ENCODE results near the gene HCN2. TPM values are rescaled to one million over a fixed set of nuclear protein-coding genes. Genes with fewer than 3 reads are reported as not detected.
"Not testable (repeated sequence)": the region's sequence is repeated elsewhere in the genome, so short reads cannot be mapped to it uniquely, and the experiment has no call there.

HCN2 gene
- polyA plus RNA-seq, 2 donors: 0.65 to 1.4 TPM

DNA sequence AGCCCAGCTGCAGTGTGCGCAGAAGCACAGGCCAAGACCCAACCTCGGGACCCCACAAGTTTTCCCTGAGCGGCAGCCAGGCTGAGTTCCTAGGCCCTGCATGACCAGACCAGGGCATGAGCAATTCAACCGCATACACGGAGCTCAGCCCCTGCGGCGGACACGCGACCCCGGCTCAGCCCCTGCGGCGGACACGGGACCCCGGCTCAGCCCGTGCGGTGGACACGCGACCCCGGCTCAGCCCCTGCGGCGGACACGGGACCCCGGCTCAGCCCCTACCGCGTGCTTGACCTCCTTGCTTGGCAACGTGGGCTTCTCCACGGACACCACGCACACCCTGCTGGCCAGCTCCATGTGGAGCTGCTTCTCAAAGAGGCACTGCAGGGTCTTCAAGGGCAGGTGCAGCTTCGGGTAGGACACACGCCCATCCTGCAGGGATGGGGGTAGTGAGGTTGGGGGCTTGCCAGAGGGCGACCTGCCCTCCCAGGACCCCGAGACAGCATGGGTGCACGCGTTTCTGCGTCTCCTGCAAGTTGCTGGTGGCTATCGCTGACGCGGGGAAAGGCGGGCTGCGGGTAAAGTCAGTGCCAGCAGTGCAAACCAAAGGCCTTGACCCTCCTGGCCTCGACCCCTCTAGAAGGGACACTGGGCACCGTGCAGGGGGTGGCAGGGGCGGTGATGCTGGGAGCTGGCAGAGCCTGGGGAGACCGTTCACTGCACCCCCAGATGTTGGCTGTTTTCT lies 33.7 kb downstream of the HCN2 start:
- Histone ChIP-seq H3K4me3 (ENCODE audit: low read depth in 1 of 2, low read length in 2 of 2) (no peak overlapping the region), H3K27me3 (ENCODE audit: control insufficient read depth in 1 of 2, insufficient read depth in 2 of 2, low read length in 2 of 2) (no peaks in the 10 kb centered on the region), H3K4me1 (ENCODE audit: control insufficient read depth in 2 of 2, insufficient read depth in 2 of 2, low read length in 1 of 2) (no peaks in the 10 kb centered on the region), H3K9me3 (ENCODE audit: control insufficient read depth in 2 of 2, insufficient read depth in 1 of 2, low read depth in 1 of 2, low read length in 1 of 2) (no peaks in the 10 kb centered on the region), H3K36me3 (ENCODE audit: control insufficient read depth in 2 of 2, insufficient read depth in 2 of 2, low read length in 1 of 2) (peaks cover 0 to 67% of the 10 kb centered on the region in 2 donors), H3K27ac (ENCODE audit: low read depth in 2 of 2, low read length in 1 of 2) (no peak overlapping the region)
- 92 to 95% methylated on average over 44 of the region's 44 CpGs for WGBS, 2 donors

DNA sequence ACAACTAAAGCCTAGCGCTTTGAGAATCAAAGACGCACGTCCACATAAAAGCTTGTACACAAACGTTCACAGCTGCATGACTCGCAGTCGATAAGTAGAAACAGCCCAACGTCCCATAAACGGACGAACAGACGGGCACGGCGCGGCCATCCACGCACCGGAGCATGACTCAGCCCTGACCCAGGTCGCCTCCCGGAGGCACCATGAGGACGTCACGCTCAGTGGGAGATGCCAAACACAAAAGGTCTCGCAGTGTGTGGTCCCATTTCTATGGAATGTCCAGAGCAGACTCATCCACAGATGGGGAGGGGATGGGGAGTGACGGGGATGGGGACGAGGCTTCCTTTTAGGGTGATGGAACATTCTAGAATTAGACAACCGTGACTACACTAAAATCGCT lies 34.3 kb downstream of the HCN2 start:
- Histone ChIP-seq H3K27ac (ENCODE audit: low read depth in 2 of 2, low read length in 1 of 2) (no peak overlapping the region), H3K36me3 (ENCODE audit: control insufficient read depth in 2 of 2, insufficient read depth in 2 of 2, low read length in 1 of 2) (peaks cover 0 to 63% of the 10 kb centered on the region in 2 donors), H3K9me3 (ENCODE audit: control insufficient read depth in 2 of 2, insufficient read depth in 1 of 2, low read depth in 1 of 2, low read length in 1 of 2) (no peaks in the 10 kb centered on the region), H3K4me3 (ENCODE audit: low read depth in 1 of 2, low read length in 2 of 2) (no peak overlapping the region), H3K4me1 (ENCODE audit: control insufficient read depth in 2 of 2, insufficient read depth in 2 of 2, low read length in 1 of 2) (no peaks in the 10 kb centered on the region), H3K27me3 (ENCODE audit: control insufficient read depth in 1 of 2, insufficient read depth in 2 of 2, low read length in 2 of 2) (no peaks in the 10 kb centered on the region)
- 75 to 83% methylated on average over 24 of the region's 24 CpGs for WGBS, 2 donors

GRCh38 chr19:624433-625109 lies 34.9 kb downstream of the HCN2 start:
- H3K9me3 ChIP-seq (ENCODE audit: control insufficient read depth in 2 of 2, insufficient read depth in 1 of 2, low read depth in 1 of 2, low read length in 1 of 2): no peaks in the 10 kb centered on the region
- H3K4me3 ChIP-seq (ENCODE audit: low read depth in 1 of 2, low read length in 2 of 2): no peak overlapping the region
- H3K36me3 ChIP-seq (ENCODE audit: control insufficient read depth in 2 of 2, insufficient read depth in 2 of 2, low read length in 1 of 2): peaks cover 0 to 62% of the 10 kb centered on the region in 2 donors
- WGBS, 2 donors: 94 to 96% methylated on average over 22 to 24 of the region's 24 CpGs
- H3K27me3 ChIP-seq (ENCODE audit: control insufficient read depth in 1 of 2, insufficient read depth in 2 of 2, low read length in 2 of 2): no peaks in the 10 kb centered on the region
- no peaks in the 10 kb centered on the region for H3K4me1 ChIP-seq (ENCODE audit: control insufficient read depth in 2 of 2, insufficient read depth in 2 of 2, low read length in 1 of 2)
- H3K27ac ChIP-seq (ENCODE audit: low read depth in 2 of 2, low read length in 1 of 2): no peak overlapping the region

- peaks cover 0 to 63% of the 10 kb centered on the region in 2 donors for H3K36me3 ChIP-seq (ENCODE audit: control insufficient read depth in 2 of 2, insufficient read depth in 2 of 2, low read length in 1 of 2)
- no peak overlapping the region for H3K27ac ChIP-seq (ENCODE audit: low read depth in 2 of 2, low read length in 1 of 2)
- no peaks in the 10 kb centered on the region for H3K27me3 ChIP-seq (ENCODE audit: control insufficient read depth in 1 of 2, insufficient read depth in 2 of 2, low read length in 2 of 2)
- no peaks in the 10 kb centered on the region for H3K9me3 ChIP-seq (ENCODE audit: control insufficient read depth in 2 of 2, insufficient read depth in 1 of 2, low read depth in 1 of 2, low read length in 1 of 2)
- H3K4me3 ChIP-seq (ENCODE audit: low read depth in 1 of 2, low read length in 2 of 2): no peak overlapping the region
- no peaks in the 10 kb centered on the region for H3K4me1 ChIP-seq (ENCODE audit: control insufficient read depth in 2 of 2, insufficient read depth in 2 of 2, low read length in 1 of 2)
- 88 to 92% methylated on average over 5 of the region's 5 CpGs for WGBS, 2 donors
These were observed 35.6 kb downstream of the HCN2 start for GRCh38 chr19:625257-625656.

DNA sequence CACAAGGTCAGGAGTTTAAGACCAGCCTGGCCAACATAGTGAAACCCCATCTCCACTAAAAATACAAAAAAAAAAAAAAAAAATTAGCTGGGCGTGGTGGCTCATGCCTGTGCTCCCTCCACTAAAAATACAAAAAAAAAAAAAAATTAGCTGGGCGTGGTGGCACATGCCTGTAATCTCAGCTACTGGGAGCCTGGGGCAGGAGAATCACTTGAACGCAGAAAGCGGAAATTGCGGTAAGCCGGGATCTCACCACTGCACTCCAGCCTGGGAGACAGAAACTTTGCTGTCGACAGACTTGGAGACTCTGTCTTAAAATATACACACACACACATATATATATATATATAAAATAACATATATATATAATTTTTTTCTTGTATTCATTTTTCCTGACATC lies 36.9 kb downstream of the HCN2 start:
- not testable (repeated sequence) for H3K9me3 ChIP-seq (ENCODE audit: control insufficient read depth in 2 of 2, insufficient read depth in 1 of 2, low read depth in 1 of 2, low read length in 1 of 2); H3K27me3 ChIP-seq (ENCODE audit: control insufficient read depth in 1 of 2, insufficient read depth in 2 of 2, low read length in 2 of 2); H3K27ac ChIP-seq (ENCODE audit: low read depth in 2 of 2, low read length in 1 of 2); H3K4me1 ChIP-seq (ENCODE audit: control insufficient read depth in 2 of 2, insufficient read depth in 2 of 2, low read length in 1 of 2); H3K4me3 ChIP-seq (ENCODE audit: low read depth in 1 of 2, low read length in 2 of 2)
- H3K36me3 ChIP-seq (ENCODE audit: control insufficient read depth in 2 of 2, insufficient read depth in 2 of 2, low read length in 1 of 2): peaks cover 0 to 53% of the 10 kb centered on the region in 2 donors
- WGBS, 2 donors: 49 to 77% methylated on average over 7 of the region's 7 CpGs

DNA sequence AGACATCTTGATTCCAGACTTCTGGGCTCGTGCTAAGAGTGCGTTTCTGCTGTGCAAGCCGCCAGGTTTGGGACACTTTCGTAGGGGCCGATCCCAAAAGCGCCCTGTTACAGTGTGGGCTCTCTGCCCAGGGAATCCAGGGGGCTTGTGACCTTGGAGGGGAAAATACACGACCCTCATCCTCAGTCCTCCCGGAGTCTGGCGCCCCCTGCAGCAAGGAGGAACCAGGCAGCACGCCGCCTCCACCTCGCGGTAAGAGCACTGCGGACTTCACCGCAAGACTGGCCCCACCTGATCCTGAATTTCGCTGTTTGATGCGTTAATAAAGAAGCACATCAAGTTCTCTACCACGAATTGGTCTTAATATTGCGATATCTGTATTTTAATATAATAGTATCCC lies 38.5 kb downstream of the HCN2 start:
- peaks cover 3 to 7% of the 10 kb centered on the region in 2 donors for H3K4me1 ChIP-seq (ENCODE audit: control insufficient read depth in 2 of 2, insufficient read depth in 2 of 2, low read length in 1 of 2)
- no peaks in the 10 kb centered on the region for H3K27me3 ChIP-seq (ENCODE audit: control insufficient read depth in 1 of 2, insufficient read depth in 2 of 2, low read length in 2 of 2)
- H3K27ac ChIP-seq (ENCODE audit: low read depth in 2 of 2, low read length in 1 of 2): no peak overlapping the region
- WGBS, 2 donors: 89 to 90% methylated on average over 19 of the region's 19 CpGs
- peaks cover 0 to 39% of the 10 kb centered on the region in 2 donors for H3K36me3 ChIP-seq (ENCODE audit: control insufficient read depth in 2 of 2, insufficient read depth in 2 of 2, low read length in 1 of 2)
- H3K4me3 ChIP-seq (ENCODE audit: low read depth in 1 of 2, low read length in 2 of 2): no peak overlapping the region
- H3K9me3 ChIP-seq (ENCODE audit: control insufficient read depth in 2 of 2, insufficient read depth in 1 of 2, low read depth in 1 of 2, low read length in 1 of 2): no peaks in the 10 kb centered on the region

GRCh38 chr19:629515-629914 lies 39.8 kb downstream of the HCN2 start:
- H3K4me1 ChIP-seq (ENCODE audit: control insufficient read depth in 2 of 2, insufficient read depth in 2 of 2, low read length in 1 of 2): peaks cover 3 to 12% of the 10 kb centered on the region in 2 donors
- H3K4me3 ChIP-seq (ENCODE audit: low read depth in 1 of 2, low read length in 2 of 2); H3K27me3 ChIP-seq (ENCODE audit: control insufficient read depth in 1 of 2, insufficient read depth in 2 of 2, low read length in 2 of 2); H3K27ac ChIP-seq (ENCODE audit: low read depth in 2 of 2, low read length in 1 of 2); H3K9me3 ChIP-seq (ENCODE audit: control insufficient read depth in 2 of 2, insufficient read depth in 1 of 2, low read depth in 1 of 2, low read length in 1 of 2): not testable (repeated sequence)
- H3K36me3 ChIP-seq (ENCODE audit: control insufficient read depth in 2 of 2, insufficient read depth in 2 of 2, low read length in 1 of 2): peaks cover 0 to 29% of the 10 kb centered on the region in 2 donors
- WGBS, 2 donors: 77 to 80% methylated on average over 25 of the region's 25 CpGs

GRCh38 chr19:629961-630714 lies 40.5 kb downstream of the HCN2 start:
- H3K27ac ChIP-seq (ENCODE audit: low read depth in 2 of 2, low read length in 1 of 2): no peak overlapping the region
- H3K27me3 ChIP-seq (ENCODE audit: control insufficient read depth in 1 of 2, insufficient read depth in 2 of 2, low read length in 2 of 2): no peaks in the 10 kb centered on the region
- 92 to 93% methylated on average over 30 of the region's 30 CpGs for WGBS, 2 donors
- H3K36me3 ChIP-seq (ENCODE audit: control insufficient read depth in 2 of 2, insufficient read depth in 2 of 2, low read length in 1 of 2): peaks cover 0 to 23% of the 10 kb centered on the region in 2 donors
- H3K4me3 ChIP-seq (ENCODE audit: low read depth in 1 of 2, low read length in 2 of 2): no peak overlapping the region
- peaks cover 3 to 12% of the 10 kb centered on the region in 2 donors for H3K4me1 ChIP-seq (ENCODE audit: control insufficient read depth in 2 of 2, insufficient read depth in 2 of 2, low read length in 1 of 2)
- H3K9me3 ChIP-seq (ENCODE audit: control insufficient read depth in 2 of 2, insufficient read depth in 1 of 2, low read depth in 1 of 2, low read length in 1 of 2): no peaks in the 10 kb centered on the region

DNA sequence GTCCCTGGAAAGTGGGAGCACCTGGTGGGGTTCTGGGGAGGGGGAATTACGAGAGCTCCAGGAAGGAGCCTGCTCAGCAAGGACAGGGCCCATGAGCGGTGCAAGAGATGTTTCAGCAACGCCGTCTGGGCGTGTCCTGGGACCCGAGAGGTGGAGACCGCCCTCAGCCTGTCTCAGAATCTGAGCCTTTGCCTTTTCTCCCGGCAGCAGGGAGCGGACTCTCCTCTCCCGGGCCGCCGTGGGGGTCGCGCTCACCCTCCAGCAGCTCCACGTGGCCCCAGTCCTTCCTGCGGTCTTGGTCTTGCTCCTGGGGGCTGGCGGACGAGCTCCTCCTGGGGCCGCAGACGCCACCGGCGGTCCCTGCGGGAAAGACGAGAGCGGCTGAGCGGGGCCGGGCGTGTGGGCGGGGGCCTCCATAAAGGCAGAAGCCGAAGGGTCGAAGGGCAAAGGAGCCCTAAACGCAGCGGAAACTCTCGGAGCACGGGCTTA lies 42.9 kb downstream of the HCN2 start:
- peak overlapping the region in 1 of 2 donors; percentile 53 for H3K27ac ChIP-seq (ENCODE audit: low read depth in 2 of 2, low read length in 1 of 2)
- no peaks in the 10 kb centered on the region for H3K9me3 ChIP-seq (ENCODE audit: control insufficient read depth in 2 of 2, insufficient read depth in 1 of 2, low read depth in 1 of 2, low read length in 1 of 2)
- peaks cover 0 to 21% of the 10 kb centered on the region in 2 donors for H3K36me3 ChIP-seq (ENCODE audit: control insufficient read depth in 2 of 2, insufficient read depth in 2 of 2, low read length in 1 of 2)
- peak overlapping the region; percentile 75 to 82 for H3K4me3 ChIP-seq (ENCODE audit: low read depth in 1 of 2, low read length in 2 of 2)
- WGBS, 2 donors: 1 to 6% methylated on average over 33 to 35 of the region's 35 CpGs
- no peaks in the 10 kb centered on the region for H3K27me3 ChIP-seq (ENCODE audit: control insufficient read depth in 1 of 2, insufficient read depth in 2 of 2, low read length in 2 of 2)
- H3K4me1 ChIP-seq (ENCODE audit: control insufficient read depth in 2 of 2, insufficient read depth in 2 of 2, low read length in 1 of 2): peaks cover 3 to 12% of the 10 kb centered on the region in 2 donors

All from esophagus (tissue), 2 donors.